Endometrial microvascular endothelial cells (primary cell): Measurements from ENCODE around the gene OTX1. TPM values are rescaled to one million over a fixed set of nuclear protein-coding genes. Genes with fewer than 3 reads are reported as not detected.
"Not testable (repeated sequence)": the region's sequence is repeated elsewhere in the genome, so short reads cannot be mapped to it uniquely, and the experiment has no call there.

Source experiments
- in situ Hi-C: cut with HindIII; loops from 2 replicates; pipeline ENCODE4 v1.10.0; 2017; ENCODE audit warnings: low sequenced_read_pairs, low pct_unique_long_range_greater_than_20kb; ENCODE audit errors: inconsistent ontology term
- total RNA-seq: library from RNA; depleted of rRNA; stranded (reverse); fragments of >200 nt; gene quantifications from one replicate; pipeline ENCODE4 v1.2.3, GENCODE V29; 2015; ENCODE audit errors: inconsistent ontology term

Gene OTX1
- total RNA-seq: not detected

DNA sequence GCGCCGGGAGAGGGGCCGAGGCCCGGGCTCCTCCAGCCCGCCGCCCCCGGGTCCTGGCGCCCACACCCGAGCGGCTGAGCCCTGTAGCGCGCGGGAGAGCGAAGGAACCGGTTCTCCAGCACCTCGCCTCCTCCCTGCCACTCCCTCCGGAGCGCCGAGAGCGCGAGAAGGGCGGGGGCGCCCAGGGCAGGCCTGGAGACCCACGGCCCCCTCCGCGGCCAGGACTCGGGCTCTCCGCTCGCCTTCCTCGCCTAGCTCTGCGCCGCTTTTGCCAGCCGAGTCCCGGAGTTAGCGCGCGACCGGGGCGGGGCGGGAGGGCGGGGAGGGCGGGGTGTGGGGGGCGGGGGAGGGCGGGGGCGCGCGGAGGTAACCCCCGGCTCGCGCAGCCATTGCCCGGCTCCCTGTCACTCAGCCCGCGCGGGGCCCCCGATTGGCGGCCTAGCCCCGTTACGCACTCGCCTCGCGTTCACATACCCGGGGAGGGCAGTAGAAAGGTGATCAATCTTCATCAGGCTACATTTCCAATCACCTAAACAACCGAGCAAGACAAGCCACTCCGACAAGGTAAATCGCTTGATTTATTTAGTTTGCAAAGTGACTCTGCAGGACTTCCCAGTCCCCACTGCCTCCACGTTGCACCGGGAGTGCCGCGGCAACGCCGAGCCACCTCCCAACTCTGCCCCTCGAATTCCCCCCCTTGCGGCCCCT, at the start of gene OTX1:
Gene OTX1 (plus strand): TSS at position 497 of the 708 bp plus-strand sequence. CDS start 2,161 bp downstream, outside the sequence.
- in situ Hi-C loops: loop anchor here (25.0 kb wide), 2 partner anchors 213 to 387 kb away; no protein-coding TSS in a partner anchor

DNA sequence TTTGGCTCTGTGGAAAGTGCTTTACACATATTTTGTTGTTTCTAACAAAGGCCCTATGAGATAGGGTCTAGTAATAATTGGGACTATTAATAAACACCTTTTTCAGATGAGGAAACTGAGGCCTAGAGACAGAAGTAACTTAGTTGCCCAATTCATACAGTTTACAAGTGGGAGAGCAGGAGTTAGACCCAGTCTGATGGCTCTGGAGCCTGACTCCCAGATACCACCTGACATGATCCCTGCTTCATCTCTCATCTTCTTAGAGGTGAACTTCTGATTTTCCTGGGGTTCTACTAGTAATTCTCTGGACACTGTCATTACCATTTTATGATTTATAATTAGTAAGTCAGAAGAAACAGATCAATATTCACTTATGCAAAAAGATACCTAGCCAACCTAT, 49.1 kb upstream of the OTX1 start:
- in situ Hi-C loops: no loop called here

DNA sequence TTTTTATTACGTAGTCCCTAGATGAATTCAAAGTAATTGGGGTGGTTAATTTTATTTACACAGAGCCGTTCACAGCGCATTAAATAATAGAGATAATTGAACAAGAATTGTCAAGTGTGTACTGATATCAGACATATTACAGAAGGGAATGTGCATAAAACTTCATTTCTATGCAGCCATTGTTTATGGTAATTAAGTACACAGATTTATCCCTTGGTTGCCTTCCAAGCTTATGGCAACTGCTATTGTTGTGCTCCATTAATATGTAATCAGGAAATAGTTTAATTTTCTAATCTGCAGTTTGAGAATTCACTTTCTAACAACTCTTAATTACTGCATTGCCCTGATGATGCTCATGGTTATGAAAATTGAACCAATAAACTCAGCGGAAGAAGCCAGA, 47.3 kb upstream of the OTX1 start:
- in situ Hi-C loops: no loop called here

DNA sequence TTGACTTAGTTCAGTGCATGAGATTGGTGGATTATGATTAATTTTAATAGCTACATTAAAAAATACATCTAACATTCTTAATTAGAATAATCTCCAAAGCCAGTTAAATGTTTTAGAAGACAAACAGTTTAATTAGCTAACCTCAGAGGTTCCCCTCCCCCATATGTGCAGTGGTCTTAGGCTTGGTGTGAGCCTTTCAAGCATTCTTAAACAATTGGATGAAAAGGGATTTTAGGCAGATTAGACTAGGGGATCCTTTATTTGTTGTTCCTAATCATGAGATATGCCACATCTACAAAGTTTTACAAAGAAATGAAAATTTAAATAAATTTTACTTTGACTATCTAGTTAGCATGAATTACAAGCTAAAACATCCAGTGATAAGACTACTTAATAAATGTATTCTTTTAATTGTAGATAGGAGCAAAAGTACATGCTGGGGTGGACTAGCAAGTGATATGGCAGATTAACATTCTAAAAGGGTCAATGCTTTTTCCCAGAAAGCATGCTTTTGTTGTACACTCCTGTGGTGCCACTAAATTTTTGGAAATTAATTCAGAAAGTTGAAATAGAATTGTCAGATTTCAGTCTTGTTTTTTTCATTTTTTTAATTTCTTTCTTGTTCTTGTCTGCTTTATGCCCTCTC, 42.7 kb upstream of the OTX1 start:
- in situ Hi-C loops: no loop called here

DNA sequence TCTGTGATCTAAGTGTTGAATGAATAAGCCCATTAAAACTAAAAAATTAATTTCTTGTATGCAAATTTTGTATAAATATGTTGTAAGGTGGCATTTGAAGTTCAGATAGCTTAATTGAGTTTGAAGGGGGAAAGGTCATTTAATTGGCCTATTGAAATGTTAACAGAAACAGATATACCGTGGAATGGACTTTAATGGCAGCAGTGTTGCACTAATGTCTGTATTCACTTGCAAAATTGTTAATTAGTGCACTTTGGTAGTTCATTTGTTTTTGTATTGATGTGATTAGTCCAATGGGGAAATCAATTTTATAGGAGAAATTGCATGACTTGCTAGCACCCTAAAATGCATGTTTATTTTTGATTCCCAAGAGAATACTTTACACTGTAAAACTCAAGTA, 41.8 kb upstream of the OTX1 start:
- in situ Hi-C loops: no loop called here

DNA sequence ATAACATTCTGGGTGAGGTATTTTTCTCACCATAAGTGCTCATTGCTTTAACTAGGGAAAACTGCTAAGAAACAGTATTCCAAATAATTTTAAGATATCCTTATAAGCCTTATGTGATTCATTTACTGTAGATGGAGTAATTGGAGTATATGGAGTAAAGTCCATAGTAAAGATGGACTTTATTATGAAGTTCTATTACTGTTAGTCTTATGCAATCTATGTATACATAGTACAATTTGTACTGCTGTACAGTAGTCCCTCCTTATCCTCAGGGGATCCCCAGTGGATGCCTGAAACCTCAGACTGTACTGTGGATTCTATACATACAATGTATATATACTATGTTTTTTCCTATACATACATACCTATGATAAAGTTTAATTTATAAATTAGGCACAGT, 41.1 kb upstream of the OTX1 start:
- in situ Hi-C loops: no loop called here

DNA sequence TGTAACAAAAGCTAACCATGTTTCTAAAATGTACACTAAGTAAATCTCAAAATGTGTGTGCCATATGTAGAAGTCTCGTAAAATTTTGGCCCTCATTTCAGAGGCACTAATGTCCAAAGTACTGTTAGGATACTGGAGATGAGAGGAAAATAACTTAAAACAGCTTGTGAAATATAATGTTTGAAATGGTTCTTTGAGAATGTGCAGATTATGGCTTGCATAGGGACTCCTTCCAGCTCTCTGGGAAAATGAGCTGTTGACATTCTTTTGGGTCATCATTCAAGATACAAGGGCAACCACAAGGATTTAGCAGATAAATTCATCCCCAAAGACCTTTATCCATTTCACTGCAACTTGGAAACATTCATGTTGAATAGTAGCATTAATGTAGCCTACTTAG, 38.1 kb upstream of the OTX1 start:
- in situ Hi-C loops: no loop called here

DNA sequence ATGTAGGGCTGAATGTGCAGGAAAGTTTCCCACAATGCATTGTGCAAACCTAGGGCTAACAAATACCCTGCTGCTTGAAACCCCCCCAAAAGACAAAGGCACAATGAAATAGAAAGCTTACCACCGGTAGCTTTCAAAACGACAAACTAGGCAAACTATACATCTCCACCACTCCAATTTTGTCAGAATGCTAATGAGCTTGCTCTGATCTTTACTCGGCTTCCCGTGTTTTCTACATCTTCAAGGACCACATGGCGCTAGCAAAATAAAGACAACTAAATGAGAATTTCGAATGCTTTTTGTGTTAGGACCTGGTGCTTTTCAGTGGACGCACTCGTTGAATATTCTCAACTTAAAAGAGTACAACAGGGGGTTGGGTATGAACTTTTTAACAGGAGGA, 37.2 kb upstream of the OTX1 start:
- in situ Hi-C loops: no loop called here

DNA sequence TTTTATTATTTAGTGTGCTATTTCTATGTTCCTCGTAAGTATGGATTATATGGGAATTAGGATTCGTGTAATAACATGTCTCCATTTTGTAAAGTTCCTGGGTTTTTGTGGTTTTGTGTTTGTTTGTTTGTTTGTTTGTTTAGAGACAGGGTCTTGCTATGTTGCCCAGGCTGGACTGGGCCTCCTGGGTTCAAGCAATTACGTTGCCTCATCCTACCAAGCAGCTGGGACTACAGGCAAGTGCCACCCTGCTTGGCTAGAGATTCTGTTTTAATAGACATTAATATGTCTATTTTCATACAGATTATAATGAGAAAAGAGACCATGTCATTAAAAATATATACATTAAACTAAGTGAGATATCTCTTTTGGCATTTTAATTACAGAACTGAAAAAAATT, 35.2 kb upstream of the OTX1 start:
- in situ Hi-C loops: no loop called here

DNA sequence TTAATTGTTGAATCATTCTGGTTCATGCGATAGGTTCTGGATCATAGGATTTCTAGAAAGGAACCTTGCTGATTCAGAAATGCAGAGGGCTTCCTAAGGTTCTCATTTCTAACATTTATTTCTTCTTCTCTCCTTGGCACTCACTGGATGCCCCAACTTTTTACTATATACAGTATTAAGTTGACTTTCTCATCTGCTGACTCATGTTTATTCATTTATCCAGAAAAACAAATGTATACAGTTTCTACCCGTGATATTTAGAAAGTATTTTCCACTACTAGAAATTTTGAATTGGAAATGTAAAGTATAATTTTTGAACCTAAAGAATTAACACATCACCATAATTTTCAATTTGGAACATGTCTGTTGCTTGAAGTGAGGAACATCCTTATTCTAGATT, 32.2 kb upstream of the OTX1 start:
- in situ Hi-C loops: no loop called here

DNA sequence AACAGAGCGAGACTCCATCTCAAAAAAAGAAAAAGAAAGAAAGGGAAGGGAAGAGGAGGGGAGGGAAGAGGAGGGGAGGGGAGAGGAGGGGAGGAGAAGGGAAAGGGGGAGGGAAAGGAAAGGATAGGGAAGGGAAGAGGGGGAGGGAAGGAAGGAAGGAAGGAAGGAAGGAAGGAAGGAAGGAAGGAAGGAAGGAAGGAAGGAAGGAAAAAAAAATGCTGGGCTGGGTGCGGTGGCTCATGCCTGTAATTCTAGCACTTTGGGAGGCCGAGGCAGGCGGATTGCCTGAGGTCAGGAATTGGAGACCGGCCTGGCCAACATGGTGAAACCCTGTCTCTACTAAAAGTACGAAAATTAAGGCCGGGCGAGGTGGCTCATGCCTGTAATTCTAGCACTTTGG, 30.9 kb upstream of the OTX1 start:
- in situ Hi-C loops: not testable (repeated sequence)

DNA sequence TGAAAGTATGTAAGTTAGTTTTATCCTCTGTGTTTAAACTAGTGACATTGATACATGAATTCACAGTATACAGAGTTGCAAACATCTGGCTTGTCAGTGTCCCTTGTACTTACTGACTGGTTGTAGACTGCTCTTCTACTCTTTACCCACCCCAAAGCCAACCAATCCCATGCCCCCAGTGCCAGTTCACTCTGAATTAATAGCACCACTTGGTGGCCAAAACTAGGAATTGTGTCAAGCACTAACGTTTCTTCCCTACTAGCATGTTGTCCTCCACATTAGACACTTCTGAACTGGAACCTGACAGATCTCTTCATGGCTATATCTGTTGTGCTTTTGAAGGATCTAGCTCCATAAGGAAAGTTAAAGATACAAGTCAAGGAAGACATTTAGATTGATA, 27.2 kb upstream of the OTX1 start:
- in situ Hi-C loops: no loop called here

DNA sequence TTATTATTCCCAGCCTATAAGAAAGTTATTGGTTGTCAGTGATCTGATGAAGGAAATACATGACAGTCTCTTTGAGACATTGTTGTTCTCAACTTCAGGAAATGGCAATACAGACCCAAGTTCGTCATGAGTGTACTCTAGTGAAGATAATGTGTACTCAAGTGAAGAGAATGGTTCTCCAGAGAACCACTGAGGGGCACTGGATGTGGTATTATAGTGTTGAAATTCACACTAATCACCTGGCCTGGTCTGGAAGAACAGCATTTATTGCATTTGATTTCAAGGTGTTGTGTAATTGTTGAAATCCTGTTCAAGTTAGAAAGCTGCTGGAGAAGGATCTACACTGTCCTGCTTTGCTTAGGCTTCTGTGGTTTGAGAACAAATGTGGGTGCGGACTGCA, 23.4 kb upstream of the OTX1 start:
- in situ Hi-C loops: loop anchor here (25.0 kb wide), 1 partner anchor 540 kb away; no protein-coding TSS in a partner anchor

DNA sequence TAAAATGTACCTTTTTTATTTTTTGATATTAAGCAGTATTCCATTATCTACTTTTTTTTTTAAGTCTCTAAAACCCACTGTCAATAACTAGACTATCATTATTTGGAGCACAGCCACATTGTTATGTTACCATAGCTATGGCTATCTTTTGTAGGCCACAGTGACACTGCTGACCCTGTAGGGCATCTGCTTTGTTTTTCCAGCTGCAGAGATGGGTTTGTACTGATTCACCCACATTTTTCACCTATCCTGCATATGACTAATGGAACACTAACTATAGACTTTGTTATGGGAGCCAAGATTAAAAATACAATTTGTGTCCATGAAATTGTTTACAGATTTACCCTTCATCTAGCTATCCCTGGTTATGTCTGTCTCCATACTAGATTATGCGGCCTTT, 21.6 kb upstream of the OTX1 start:
- in situ Hi-C loops: loop anchor here (25.0 kb wide), 1 partner anchor 542 kb away; no protein-coding TSS in a partner anchor

DNA sequence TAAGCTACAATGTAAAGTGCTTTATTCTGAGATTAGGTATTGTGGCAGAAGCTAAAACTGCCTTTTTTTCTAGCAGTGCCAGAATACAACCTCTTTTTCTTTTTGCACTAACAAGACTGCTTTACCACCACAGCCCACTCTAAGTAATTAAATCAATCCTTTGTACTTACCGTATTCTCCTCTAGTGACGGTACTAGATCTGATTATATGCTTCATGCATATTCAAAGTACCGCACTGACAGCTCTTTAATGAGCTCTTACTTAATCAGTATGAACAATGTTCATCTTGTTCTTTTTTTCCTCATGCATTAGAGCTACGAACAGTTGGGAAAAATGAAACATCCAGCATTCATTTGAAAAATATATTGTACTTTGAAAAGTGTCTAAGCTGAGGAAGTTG, 16.1 kb upstream of the OTX1 start:
- in situ Hi-C loops: loop anchor here (25.0 kb wide), 1 partner anchor 547 kb away; no protein-coding TSS in a partner anchor

DNA sequence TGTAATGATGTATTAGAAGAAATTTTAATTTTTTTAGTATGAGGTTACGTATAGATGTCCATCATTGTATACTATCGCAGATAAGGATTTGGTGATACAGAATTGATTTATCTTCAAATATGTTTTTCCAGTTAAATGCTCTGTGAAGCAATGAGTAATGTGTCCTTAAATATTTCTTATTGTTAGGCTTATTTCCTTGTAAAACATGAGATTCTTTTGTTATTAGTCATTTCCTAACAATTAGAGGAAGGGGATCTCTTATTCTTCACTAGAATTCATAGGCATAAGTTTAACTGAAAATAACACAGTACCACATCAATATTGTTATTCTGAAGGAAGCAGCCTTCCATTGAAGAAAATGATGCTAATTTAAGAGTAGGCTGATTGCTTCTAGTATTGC, 15.5 kb upstream of the OTX1 start:
- in situ Hi-C loops: loop anchor here (25.0 kb wide), 1 partner anchor 548 kb away; no protein-coding TSS in a partner anchor

DNA sequence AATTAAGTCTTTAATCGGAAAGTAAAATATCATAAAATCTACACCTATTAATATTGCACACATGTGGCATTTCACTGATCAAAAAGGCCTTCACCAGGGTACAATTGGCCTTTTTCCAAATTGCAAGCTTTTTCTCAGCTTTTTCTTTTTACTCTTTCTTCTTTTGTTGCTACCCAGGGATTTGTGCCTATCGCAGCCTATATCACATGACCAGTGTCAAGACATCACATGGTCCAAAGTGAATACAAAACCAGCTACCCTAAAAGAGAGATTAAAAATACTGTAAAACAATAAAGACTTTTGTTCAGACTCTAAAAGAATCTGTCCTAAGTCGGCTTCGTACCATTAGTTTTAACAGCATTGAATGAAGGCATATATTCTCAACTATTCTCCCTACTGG, 15.0 kb upstream of the OTX1 start:
- in situ Hi-C loops: loop anchor here (25.0 kb wide), 1 partner anchor 548 kb away; no protein-coding TSS in a partner anchor

DNA sequence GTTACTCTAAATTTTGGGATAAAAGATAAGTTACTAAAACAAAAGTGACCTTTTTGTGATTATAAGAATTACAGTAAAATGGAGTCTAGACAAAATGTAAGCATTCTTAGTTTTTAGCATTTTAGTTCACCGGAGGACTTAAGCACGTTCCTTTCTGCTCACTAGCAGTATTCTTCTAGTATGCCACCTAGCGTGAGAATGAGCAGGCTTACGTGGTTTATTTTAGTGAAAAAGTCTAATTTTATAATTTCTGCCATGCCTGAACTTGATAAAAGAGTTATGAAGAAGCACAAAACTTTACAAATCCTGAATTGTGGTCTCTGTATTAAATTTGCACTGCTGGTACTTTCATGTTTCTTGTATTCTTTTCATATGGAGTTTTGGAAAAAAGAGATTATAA, 12.6 kb upstream of the OTX1 start:
- in situ Hi-C loops: loop anchor here (25.0 kb wide), 1 partner anchor 551 kb away; no protein-coding TSS in a partner anchor

DNA sequence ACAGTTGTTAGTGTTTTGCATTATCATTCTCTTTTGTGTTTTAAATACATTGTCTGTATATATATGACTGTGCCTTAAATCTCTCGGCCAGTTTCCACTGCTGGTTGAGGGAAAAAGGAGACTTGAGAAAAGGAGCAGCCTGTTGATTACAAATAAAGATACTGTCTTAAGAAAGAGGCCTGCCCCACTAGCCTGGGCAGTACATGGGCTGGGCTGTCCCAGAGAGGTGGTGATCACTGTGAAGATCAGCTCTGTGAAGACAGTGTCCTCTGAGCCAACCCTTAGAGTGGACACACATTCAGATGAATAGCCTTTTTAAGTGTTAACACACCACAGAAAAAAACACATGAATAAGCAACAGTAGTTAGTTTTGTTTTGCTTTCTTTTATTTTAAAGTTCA, 10.0 kb upstream of the OTX1 start:
- in situ Hi-C loops: loop anchor here (25.0 kb wide), 1 partner anchor 553 kb away; no protein-coding TSS in a partner anchor

DNA sequence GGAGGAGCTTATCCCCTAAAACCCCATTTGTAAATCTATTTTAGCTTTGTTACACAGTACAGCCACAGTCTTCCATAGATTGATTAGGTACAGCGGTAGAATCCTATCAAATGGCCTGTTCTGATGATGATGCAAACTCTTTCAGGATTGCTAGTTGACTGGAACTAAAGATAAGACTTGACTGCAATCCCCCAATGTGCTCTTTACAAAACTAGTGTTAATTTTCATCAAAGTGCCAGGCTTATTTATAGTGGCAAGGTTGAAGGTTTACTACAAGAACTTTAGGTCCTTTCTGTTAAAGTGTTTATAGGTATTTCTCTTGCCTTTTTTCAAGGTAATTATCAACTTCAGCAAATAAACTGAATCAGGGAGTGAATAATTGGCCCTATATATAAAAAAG, 9.0 kb upstream of the OTX1 start:
- in situ Hi-C loops: loop anchor here (25.0 kb wide), 1 partner anchor 554 kb away; no protein-coding TSS in a partner anchor
